Measurements from ENCODE around the gene CCNA2. TPM values are rescaled to one million over a fixed set of nuclear protein-coding genes. Genes with fewer than 3 reads are reported as not detected.

Gene CCNA2
- total RNA-seq, 1 donor from 2014 or later: 27.3 TPM

GRCh38 chr4:121851354-121851753 is 27.7 kb upstream of the CCNA2 start:
- H3K4me3 Mint-ChIP-seq (ENCODE audit: low read depth): no peak overlapping the region
- H3K9me3 Mint-ChIP-seq (ENCODE audit: low read depth): no peaks in the 10 kb centered on the region
- no peak overlapping the region for H3K27ac Mint-ChIP-seq
- DNase-seq (ENCODE audit: low spot score, unreplicated experiment): no peak
- TF ChIP-seq CTCF (IDR thresholded peaks at IDR 0.05; ENCODE audit: unreplicated experiment): no peak
- H3K36me3 Mint-ChIP-seq (ENCODE audit: insufficient read depth): peaks cover 11% of the 10 kb centered on the region
- no peaks in the 10 kb centered on the region for H3K4me1 Mint-ChIP-seq (ENCODE audit: low read depth)
- no peaks in the 10 kb centered on the region for H3K27me3 Mint-ChIP-seq

GRCh38 chr4:121846662-121847061 is 23.0 kb upstream of the CCNA2 start:
- H3K4me3 Mint-ChIP-seq (ENCODE audit: low read depth): no peak overlapping the region
- H3K27me3 Mint-ChIP-seq: no peaks in the 10 kb centered on the region
- H3K27ac Mint-ChIP-seq: no peak overlapping the region
- no peak for DNase-seq (ENCODE audit: low spot score, unreplicated experiment)
- peaks cover 7% of the 10 kb centered on the region for H3K36me3 Mint-ChIP-seq (ENCODE audit: insufficient read depth)
- no peaks in the 10 kb centered on the region for H3K4me1 Mint-ChIP-seq (ENCODE audit: low read depth)
- H3K9me3 Mint-ChIP-seq (ENCODE audit: low read depth): no peaks in the 10 kb centered on the region
- TF ChIP-seq CTCF (IDR thresholded peaks at IDR 0.05; ENCODE audit: unreplicated experiment): no peak

GRCh38 chr4:121842862-121843261 is 19.2 kb upstream of the CCNA2 start:
- Mint-ChIP-seq H3K36me3 (ENCODE audit: insufficient read depth) (peaks cover 9% of the 10 kb centered on the region), H3K4me1 (ENCODE audit: low read depth) (no peaks in the 10 kb centered on the region), H3K27me3 (no peaks in the 10 kb centered on the region), H3K9me3 (ENCODE audit: low read depth) (no peaks in the 10 kb centered on the region), H3K4me3 (ENCODE audit: low read depth) (no peak overlapping the region), H3K27ac (no peak overlapping the region)
- no peak for TF ChIP-seq CTCF (IDR thresholded peaks at IDR 0.05; ENCODE audit: unreplicated experiment)
- DNase-seq (ENCODE audit: low spot score, unreplicated experiment): no peak

GRCh38 chr4:121838136-121838535 is 14.5 kb upstream of the CCNA2 start:
- TF ChIP-seq CTCF (IDR thresholded peaks at IDR 0.05; ENCODE audit: unreplicated experiment): no peak
- H3K27me3 Mint-ChIP-seq: no peaks in the 10 kb centered on the region
- no peak overlapping the region for H3K4me3 Mint-ChIP-seq (ENCODE audit: low read depth)
- H3K9me3 Mint-ChIP-seq (ENCODE audit: low read depth): no peaks in the 10 kb centered on the region
- no peaks in the 10 kb centered on the region for H3K4me1 Mint-ChIP-seq (ENCODE audit: low read depth)
- H3K36me3 Mint-ChIP-seq (ENCODE audit: insufficient read depth): peaks cover 9% of the 10 kb centered on the region
- DNase-seq (ENCODE audit: low spot score, unreplicated experiment): no peak
- H3K27ac Mint-ChIP-seq: no peak overlapping the region

GRCh38 chr4:121829511-121829910 is 5.8 kb upstream of the CCNA2 start:
- Mint-ChIP-seq H3K36me3 (ENCODE audit: insufficient read depth) (peaks cover 5% of the 10 kb centered on the region), H3K9me3 (ENCODE audit: low read depth) (no peaks in the 10 kb centered on the region), H3K27me3 (no peaks in the 10 kb centered on the region), H3K4me3 (ENCODE audit: low read depth) (no peak overlapping the region), H3K4me1 (ENCODE audit: low read depth) (no peaks in the 10 kb centered on the region), H3K27ac (no peak overlapping the region)
- no peak for TF ChIP-seq CTCF (IDR thresholded peaks at IDR 0.05; ENCODE audit: unreplicated experiment)
- no peak for DNase-seq (ENCODE audit: low spot score, unreplicated experiment)
